ENCODE measurements around the gene RRAS2.

DNA sequence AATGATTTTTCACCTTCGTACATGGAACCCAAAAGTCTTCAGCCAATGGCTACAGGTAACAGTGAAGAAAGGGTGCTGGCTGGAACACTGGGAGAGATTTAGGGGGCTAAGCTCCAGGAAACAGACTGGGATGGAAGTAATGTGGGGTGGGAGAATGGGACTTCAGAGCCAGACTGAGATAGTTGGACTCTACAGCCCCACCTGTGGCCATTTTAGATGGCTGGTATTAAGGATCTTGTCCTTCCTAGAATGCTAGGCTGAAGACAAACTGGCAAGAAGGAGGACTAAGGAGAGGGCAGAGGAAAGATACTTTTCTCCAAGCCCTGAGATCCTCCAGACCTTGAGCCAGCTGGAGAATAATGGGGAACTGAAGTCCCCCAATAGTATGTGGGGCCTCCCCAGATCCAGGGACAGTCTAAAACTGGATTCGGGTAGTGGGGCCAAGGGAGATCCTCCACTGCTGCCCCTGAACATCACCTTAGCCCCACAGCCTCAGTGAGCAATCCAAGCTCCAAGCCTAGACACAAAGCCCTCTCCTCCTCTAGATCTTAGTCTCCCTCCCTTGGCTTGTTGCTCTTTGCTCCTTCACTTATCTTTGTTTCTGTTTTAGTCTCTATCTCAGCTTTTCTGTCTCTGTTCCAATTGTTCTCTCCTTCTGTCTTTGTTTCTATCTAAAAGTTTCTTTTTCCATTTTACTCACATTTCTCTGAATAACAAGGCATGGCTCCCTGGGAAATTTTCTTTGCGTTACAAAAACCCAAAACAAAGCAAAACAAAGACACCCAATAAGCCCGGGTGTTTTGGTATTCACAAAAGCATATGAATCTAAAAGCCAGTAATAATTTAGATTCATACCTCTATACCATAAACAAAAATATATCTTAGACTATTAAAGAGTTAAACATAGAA, 16.2 kb upstream of the RRAS2 start:
- TF ChIP-seq TAF1 (IDR thresholded peaks at IDR 0.05; ENCODE audit: borderline replicate concordance, insufficient read depth, low read length): no peak
- no peak for TF ChIP-seq POLR2AphosphoS5 (IDR thresholded peaks at IDR 0.05; ENCODE audit: low read depth, low read length)
- TF ChIP-seq, protein P1, sequence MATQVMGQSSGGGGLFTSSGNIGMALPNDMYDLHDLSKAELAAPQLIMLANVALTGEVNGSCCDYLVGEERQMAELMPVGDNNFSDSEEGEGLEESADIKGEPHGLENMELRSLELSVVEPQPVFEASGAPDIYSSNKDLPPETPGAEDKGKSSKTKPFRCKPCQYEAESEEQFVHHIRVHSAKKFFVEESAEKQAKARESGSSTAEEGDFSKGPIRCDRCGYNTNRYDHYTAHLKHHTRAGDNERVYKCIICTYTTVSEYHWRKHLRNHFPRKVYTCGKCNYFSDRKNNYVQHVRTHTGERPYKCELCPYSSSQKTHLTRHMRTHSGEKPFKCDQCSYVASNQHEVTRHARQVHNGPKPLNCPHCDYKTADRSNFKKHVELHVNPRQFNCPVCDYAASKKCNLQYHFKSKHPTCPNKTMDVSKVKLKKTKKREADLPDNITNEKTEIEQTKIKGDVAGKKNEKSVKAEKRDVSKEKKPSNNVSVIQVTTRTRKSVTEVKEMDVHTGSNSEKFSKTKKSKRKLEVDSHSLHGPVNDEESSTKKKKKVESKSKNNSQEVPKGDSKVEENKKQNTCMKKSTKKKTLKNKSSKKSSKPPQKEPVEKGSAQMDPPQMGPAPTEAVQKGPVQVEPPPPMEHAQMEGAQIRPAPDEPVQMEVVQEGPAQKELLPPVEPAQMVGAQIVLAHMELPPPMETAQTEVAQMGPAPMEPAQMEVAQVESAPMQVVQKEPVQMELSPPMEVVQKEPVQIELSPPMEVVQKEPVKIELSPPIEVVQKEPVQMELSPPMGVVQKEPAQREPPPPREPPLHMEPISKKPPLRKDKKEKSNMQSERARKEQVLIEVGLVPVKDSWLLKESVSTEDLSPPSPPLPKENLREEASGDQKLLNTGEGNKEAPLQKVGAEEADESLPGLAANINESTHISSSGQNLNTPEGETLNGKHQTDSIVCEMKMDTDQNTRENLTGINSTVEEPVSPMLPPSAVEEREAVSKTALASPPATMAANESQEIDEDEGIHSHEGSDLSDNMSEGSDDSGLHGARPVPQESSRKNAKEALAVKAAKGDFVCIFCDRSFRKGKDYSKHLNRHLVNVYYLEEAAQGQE (IDR thresholded peaks at IDR 0.05; ENCODE audit: insufficient read depth in 1 of 2, low read depth in 2 of 2, low read length in 2 of 2): no peak
- TF ChIP-seq SIN3A (IDR thresholded peaks at IDR 0.05; ENCODE audit: borderline replicate concordance, insufficient read depth, low read length): no peak
